Measurements from ENCODE around the gene CCDC187.

DNA sequence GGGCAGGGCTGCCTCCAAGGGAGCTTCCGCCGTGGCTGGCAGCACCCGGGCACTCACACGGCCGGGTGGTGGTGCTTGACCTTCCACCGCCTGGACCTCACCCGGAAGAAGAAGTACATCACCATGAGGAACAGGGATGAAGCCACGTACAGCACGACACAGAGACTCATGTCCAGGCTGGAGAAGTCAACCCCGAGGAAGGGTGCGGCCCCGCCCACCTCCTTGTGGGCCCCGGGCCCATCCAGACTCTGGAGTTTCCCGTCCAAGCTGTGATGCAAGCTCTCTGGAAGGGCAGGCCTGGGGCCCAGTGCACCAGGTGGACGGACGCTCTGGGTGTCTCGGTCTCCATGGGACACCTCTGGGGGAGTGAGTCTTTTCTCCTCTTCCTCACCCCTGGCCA, 95.2 kb downstream of the CCDC187 start:
- TF ChIP-seq POLR2AphosphoS5 (IDR thresholded peaks at IDR 0.05; ENCODE audit: low read depth, low read length) (no peak), FOXP2 (optimal IDR thresholded peaks at IDR 0.05; ENCODE audit: borderline replicate concordance, extremely low read depth, extremely low read length, insufficient read depth) (no peak)
- TF ChIP-seq, protein P1, sequence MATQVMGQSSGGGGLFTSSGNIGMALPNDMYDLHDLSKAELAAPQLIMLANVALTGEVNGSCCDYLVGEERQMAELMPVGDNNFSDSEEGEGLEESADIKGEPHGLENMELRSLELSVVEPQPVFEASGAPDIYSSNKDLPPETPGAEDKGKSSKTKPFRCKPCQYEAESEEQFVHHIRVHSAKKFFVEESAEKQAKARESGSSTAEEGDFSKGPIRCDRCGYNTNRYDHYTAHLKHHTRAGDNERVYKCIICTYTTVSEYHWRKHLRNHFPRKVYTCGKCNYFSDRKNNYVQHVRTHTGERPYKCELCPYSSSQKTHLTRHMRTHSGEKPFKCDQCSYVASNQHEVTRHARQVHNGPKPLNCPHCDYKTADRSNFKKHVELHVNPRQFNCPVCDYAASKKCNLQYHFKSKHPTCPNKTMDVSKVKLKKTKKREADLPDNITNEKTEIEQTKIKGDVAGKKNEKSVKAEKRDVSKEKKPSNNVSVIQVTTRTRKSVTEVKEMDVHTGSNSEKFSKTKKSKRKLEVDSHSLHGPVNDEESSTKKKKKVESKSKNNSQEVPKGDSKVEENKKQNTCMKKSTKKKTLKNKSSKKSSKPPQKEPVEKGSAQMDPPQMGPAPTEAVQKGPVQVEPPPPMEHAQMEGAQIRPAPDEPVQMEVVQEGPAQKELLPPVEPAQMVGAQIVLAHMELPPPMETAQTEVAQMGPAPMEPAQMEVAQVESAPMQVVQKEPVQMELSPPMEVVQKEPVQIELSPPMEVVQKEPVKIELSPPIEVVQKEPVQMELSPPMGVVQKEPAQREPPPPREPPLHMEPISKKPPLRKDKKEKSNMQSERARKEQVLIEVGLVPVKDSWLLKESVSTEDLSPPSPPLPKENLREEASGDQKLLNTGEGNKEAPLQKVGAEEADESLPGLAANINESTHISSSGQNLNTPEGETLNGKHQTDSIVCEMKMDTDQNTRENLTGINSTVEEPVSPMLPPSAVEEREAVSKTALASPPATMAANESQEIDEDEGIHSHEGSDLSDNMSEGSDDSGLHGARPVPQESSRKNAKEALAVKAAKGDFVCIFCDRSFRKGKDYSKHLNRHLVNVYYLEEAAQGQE (IDR thresholded peaks at IDR 0.05; ENCODE audit: insufficient read depth in 1 of 2, low read depth in 2 of 2, low read length in 2 of 2): no peak

Measured in PFSK-1 (cell line).